CMK (cell line): ENCODE results near the gene PGS1.
"Not testable (repeated sequence)": the region's sequence is repeated elsewhere in the genome, so short reads cannot be mapped to it uniquely, and the experiment has no call there.

ENCODE experiments used
- DNase-seq: peaks from one replicate; pipeline ENCODE4 v3.0.0-alpha.2; 2010; ENCODE audit warnings: low read depth

The PGS1 gene, protein sequence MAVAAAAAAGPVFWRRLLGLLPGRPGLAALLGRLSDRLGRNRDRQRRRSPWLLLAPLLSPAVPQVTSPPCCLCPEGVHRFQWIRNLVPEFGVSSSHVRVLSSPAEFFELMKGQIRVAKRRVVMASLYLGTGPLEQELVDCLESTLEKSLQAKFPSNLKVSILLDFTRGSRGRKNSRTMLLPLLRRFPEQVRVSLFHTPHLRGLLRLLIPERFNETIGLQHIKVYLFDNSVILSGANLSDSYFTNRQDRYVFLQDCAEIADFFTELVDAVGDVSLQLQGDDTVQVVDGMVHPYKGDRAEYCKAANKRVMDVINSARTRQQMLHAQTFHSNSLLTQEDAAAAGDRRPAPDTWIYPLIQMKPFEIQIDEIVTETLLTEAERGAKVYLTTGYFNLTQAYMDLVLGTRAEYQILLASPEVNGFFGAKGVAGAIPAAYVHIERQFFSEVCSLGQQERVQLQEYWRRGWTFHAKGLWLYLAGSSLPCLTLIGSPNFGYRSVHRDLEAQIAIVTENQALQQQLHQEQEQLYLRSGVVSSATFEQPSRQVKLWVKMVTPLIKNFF

DNA sequence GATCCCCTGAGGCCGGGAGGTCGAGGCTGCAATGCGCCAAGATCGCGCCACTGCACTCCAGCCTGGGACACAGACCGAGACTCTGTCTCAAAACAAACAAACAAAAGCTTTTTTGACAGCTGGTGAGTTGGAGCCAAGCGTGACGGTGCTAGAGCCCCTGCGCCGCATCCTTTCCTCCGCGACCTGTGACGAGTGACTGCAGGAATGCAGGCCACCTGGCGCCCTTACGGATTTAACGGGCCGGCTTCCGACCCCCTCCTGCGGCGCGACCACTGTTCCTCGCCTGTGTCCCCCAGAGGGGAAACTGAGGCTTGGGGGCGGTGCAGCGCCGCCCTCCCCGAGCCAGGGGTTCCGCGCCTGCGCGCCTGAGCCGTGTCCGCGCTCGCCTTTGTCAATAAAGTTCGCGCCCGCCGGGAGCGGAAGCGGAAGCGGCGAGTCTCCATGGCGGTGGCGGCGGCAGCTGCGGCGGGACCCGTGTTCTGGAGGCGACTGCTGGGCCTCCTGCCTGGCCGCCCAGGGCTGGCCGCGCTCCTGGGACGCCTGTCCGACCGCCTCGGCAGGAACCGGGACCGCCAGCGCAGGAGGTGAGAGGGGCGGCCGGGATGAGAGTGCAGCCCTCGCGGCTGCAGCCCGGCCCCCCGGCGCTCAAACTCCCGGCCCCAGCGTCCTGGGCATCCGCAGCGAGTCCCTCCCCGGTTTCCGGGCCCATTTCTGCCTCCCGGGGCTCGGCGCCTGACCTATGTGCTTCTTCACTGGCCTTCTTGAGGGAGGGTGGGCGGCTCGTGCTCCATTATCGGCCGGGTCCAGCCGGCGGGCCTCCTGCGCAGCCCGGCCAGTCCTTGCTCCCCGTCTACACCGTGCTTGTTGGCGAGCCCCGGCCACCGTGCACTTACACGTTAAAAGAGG lies at the start of gene PGS1:
TSS of gene PGS1 (plus strand) at position 425 of the 906 bp plus-strand sequence. CDS start at position 442, 17 bp downstream.
- no peak for DNase-seq

DNA sequence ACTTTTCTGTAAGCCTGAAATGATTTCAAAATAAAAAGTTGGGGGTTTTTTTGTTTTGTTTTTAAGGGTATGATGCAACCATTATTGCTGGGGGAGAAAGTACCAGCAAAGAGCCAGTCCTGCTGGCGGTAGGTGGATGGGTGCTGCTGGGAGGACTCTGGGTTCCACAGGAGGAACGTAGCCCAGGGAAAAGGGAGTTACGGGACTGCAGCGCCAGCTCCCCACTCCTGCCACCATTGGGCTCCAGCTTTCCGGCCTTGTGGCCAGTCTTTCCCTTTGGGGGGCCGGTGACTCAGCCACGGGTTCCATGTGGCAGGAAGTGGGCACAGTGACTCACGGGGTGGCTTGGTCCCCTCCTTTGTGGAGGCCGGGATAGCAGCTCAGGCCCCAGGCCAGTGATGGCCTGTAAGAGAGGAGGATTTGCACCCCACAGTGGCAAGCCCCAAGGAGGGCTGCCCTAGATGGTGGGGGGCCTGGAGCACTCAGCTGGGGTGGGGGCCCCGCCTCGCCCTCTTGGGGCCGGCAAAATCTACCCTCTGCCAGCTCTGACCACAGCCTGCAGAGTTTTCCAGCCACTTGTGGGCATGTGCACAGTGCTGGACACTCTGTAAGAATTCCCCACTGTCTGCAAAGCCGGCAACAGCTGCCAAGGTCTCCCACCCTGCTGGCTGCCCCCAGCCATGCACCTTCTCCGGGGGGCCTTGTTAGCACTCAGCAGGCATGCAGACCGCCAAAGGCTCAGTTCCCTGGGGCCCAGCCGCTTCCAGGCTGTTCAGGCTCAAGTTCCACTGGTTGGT lies 49.0 kb upstream of the PGS1 start:
- DNase-seq: no peak

DNA sequence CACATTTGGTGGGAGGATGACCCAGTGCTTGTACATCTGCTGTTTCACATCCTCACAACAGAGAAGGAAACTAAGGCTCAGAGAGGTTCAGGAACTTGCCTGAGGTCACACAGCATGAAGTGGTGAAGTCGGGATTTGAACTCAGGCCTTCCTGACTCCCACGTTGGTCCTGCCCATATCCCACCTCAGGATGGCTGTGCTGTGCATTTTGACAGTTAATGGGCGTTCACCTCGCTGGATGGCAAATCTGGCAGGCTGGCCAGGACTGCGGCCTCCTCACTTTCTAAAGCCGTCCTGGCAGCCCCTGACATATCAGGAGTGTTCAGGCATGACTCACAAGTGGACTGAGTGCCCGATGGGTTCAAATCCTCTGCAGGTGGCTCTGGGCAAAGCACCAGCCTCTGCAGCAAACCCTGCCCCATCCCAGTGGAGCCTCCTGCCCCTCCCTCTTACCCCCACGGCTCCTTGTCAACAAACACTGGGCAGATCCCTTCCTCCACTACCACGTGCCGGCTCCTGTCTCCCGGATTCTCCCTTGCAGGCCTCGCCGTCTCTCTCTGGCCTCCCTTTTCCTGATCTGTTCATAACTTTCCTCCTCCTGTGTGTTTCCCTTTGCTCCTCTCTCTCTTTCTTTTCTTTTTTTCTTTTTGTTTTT lies 47.8 kb upstream of the PGS1 start:
- DNase-seq: no peak

DNA sequence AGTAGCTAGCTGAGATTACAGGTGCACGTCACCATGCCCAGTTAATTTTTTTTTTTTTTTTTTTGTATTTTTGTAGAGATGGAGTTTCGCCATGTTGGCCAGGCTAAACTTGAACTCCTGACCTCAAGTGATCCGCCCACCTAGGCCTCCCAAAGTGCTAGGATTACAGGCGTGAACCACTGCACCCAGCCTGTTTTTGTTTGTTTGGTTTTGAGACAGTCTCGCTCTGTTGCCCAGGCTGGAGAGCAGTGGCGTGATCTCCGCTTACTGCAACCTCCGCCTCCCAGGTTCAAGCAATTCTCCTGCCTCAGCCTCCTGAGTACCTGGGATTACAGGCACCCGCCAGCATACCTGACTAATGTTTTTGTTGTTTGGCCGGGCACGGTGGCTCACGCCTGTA lies 47.1 kb upstream of the PGS1 start:
- not testable (repeated sequence) for DNase-seq

DNA sequence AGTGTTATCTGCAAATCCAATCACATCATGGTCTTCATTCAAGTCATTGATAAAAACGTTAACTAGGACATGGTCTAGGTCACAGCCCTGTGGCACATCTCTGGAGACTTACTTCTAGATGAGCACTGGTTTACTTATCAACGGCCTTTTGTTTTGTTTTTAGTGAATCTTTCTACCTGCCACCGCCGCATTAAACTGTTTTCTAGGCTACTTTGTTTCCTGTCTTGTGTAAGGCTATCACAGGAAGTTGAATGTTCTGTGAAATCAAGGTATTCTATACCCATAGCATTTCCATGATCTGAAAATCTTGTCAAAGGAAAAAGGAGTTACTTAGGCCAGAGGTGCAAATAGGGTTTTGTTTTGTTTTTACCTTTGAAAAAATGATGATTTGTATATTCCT lies 45.5 kb upstream of the PGS1 start:
- DNase-seq: no peak

DNA sequence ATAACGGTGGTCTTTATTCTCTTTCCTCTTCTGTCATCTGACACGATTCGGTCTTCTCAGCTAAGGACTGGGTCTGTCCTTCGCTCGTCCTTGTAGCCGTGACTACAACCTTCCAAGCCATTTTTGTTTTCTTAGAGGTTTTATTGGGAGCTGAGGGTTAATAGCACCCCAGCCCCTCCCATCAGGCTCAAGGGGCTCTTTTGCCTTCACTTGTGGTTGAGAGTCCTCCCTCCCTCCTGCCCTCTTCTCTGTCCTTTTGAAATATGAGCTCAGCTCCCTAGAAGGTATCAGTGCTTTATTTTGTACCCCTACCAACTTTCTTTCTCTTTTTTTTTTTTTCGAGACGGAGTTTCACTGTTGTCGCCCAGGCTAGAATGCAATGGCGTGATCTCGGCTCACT lies 43.2 kb upstream of the PGS1 start:
- no peak for DNase-seq

DNA sequence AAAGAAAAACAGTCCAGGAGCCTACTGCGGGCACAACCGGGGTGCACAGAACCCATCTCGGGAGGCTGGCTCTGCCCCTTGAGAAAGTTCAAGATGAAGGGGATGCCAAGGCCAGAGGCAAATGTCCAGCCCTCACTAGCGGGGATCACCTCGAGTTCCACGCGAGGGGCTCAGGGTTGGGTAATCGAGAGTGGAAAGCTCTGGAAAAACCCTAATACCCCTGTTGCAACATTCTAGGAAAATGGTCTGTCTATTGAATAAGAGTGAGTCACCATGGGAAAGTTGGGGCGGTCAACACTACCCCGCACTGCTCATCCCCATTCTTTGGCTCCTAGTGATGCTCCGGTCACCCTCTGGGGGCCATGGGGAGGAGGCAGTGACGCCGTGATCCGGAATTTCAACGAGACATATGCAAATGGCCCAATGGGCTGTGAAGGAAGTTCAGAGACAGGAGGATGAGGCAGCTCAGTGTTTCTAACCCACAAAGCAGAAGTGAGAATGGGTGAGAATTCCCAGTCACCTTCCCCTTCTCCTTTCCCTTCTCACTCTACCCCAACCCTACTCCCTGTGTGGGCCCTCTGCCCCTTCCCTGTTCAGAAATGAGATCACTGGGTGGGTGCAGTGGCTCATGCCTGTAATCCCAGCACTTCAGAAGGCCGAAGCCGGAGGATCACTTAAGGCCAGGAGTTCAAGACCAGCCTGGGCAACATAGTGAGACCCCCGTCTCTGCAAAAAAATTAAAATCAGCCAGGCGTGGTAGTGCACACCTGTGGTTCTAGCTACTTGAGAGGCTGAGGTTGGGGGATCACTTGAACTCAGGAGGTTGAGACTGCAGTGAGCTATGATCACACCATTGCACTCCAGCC lies 41.0 kb upstream of the PGS1 start:
- no peak for DNase-seq

DNA sequence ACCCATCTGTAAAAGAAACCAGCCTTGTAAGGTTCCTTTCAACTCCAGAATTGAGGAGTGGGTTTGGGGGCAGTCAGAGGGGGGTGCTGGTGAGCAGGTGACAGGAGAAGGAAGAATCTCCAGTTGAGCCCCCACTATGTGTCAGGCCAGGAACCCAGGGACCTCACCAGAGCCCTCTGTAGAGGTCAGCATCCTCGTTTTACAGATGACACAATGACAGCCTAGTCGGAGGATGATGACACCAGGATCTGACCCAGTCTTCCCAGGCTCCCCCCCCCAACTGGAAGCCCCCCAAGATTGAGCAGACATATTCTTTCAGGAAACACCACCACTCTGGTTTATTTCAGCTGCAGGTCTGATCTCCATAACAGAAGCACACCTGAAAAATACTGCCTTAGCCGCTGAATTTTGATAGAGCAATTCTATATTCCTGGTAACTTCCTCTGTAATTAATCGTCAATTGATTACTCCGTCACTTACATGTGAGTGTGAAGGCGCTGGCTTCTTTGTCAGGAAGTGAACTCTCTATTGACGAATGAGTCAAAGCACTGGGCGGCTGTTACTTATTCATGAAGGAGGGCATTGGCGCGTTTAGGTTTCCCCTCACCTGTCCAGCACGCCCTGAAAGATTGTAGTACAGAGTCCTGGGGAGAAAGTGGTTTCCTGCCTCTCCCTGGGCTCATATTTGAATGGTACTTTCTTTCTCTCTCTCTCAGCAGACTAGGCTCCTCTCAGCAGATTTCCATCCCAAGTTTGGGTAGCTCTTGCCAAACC lies 39.8 kb upstream of the PGS1 start:
- DNase-seq: no peak

DNA sequence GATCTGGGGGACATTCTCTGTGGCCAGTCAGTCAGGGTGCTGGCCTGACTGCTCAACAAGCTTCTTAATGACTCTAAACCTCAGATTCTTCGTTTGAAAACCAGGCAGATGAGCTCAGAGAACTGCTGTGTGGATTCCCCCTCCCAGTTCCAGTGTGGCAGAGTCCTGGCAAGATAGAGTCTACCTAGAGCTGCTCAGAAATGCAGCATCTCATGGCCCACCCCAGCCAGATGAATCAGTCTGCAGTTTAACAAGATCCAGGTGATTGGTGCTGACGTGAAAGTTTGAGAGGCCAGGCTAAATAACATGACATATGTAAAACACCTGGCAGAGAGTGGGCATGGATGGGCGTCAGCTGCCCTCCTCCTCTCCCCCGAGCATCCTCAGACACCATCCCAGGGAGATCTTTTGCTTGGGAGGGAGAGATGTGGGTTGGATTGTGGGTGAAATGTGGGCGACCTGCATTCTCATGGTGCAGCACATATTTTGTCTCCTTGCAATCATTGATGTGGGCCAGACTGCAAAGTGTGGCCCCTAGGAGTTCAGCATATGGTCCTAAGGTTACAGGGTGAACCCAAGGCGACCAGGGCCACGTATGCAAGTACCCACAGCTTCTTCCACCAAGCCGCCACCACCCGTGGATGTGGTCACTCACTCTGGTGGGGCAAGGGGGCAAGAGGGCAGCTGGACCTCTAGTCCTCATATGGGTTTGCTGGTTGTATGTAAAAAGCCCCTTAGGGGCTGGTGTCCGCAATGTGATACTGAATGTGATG lies 38.1 kb upstream of the PGS1 start:
- no peak for DNase-seq

DNA sequence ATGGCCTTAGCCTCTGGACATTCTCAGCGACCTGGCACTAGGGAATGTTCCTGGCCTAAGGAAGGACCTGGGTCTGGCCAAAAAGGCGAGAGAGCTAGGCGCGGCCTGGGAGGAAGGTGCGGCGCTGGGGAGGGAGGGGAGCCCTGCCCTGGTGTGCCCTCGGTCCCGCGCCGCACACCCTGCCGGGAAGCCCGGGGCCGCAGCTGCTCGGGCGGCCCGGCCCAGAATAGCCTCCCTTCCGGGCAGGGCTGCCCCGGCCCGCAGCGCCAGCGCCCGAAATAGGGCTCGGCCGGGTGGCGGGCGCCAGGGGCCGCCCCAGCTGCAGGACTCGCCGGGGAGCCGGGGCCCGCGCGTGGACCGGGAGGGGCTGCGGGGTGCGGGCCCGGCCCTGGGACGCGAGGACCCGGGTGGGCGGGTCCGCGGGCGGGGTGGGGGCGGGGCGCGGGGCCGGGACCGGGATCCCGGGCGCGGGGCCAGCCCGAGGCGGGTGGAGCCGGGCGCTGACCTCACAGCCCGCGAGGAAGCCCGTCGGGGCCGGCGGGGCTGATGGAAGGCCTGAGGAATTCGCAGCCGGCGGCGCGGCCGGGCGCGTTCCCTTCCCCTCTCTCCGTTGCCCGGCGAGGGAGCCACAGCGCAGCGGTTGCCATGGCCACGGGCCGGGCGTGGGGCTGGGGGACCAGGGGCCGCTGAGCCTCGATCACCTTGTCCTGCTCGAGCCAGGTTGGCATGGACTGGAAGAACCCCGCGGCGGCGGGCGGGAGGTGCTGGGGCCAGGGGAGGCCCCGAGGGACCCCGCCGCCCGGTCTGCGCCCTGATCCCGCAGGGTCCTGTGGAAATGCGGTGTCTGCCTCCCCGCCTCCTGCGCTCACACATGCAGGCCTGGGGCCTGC lies 36.6 kb upstream of the PGS1 start:
- no peak for DNase-seq

DNA sequence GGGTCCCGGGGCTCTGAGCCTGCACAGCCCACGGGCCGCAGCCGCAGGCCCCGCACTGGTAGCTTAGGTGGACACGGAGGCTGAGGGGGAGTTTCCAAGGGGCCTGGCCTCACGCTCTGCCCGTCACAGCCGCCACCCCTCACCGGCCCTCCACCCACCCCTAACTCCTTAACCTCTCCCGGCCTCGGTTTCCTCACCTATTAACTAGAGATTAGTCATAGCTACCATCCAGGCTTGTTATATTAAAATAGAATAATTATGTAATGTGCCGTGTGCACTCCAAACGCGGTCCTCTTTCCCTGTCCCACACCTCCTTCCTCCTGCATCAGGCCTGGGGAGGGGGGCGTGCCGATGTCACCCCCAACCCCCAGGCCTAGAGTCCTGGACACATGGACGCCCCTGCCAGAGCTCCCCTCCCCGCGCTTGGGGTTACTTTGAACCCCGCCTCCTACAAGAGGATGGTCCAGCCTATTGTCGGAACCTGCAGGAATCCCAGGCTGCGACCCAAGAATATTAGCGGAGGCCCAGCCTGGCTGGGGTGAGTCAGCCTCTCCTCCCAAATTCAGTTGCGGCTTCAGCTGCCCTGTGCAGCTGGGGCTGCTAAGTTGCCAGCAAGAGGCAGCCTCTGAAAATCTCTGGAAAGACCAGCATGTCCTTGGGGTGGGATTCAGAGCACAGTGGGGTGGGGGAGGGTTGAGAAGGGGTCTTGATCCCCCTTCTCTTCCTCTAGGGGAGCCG lies 35.8 kb upstream of the PGS1 start:
- DNase-seq: no peak

DNA sequence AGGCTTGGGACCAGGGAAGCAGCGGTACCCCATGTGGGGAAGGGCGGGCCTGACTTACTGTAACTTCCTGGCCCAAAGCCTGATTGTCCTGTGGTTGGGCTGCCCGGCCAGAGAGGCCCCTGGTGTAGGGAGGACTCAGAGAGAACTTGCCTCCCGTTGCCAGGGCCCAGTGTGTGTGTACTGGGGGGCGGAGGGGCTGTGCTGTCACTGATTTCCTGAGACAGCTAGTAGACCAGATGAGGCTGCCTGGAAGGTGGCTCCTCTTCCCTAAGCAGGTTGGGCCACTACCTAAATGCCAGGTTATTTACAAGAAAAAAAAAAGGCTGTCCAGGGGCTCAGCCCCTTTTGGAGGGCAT lies 35.3 kb upstream of the PGS1 start:
- DNase-seq: no peak

DNA sequence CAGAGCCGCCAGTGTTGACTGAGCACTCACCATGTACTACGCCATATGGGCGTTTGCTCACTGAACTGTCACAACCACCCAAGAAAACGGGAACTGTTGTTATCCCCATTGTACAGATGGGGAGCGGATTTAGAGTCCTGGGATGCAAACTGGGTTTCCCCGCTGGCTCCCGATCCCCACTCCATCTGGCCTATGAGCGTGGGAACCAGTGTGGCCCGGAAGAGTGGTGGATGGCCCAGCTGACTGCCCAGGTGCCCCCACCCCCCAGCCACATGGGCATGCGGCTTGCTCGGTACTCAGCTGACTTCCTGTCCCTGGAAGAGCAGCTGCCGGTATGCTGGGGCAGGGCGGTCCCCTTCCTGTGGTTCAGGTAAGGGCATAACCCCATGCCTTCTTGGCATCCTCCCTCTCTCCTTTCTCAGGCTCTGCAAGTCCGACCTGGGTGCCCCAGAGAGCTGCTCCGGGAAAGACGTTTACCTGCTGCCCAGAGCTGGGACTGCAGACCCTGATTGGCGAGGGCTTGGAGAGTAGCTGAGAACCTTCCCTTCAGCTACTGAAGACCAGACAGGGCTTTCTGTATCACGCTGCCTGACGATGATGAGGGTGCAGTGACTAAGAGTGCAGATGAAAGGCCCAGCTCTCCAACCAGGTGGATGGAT lies 34.8 kb upstream of the PGS1 start:
- no peak for DNase-seq

DNA sequence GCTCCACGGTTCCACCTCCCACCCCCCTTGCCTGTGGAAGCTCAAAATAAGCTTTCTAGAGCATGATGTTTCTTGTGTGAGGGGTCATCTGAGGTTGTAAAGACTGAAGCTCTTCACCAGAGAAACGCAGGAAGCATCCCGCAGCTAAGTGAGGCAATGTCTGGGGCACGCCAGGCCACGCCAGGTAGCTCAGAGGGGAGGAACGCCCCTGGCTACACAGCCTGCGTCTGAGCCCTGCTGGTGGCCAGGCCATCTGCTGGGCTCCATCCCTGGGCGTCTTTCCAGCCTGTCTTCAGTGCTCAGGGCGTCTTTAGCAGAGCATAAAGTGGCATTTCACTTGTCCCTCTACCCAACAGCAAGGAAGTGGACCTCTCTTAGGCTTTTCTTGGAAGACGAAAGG lies 33.8 kb upstream of the PGS1 start:
- DNase-seq: no peak

DNA sequence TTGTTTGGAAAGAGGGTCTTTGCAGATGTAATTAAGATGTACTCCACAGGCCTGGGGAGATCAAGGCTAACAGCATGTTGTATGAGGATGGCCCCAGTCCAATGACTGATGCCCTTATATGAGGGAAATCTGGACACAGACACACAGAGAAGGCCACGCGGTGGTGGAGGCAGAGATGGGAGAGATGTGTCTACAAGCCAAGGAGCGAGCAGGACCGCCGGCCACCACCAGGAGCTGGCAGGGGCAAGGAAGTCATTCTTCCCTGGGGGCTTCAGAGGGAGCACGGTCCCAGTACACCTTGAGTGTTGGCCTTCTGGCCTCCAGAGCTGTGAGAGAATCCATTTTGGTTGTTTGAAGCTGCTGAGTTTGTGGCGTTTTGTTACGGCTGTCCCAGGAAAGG lies 33.3 kb upstream of the PGS1 start:
- no peak for DNase-seq

DNA sequence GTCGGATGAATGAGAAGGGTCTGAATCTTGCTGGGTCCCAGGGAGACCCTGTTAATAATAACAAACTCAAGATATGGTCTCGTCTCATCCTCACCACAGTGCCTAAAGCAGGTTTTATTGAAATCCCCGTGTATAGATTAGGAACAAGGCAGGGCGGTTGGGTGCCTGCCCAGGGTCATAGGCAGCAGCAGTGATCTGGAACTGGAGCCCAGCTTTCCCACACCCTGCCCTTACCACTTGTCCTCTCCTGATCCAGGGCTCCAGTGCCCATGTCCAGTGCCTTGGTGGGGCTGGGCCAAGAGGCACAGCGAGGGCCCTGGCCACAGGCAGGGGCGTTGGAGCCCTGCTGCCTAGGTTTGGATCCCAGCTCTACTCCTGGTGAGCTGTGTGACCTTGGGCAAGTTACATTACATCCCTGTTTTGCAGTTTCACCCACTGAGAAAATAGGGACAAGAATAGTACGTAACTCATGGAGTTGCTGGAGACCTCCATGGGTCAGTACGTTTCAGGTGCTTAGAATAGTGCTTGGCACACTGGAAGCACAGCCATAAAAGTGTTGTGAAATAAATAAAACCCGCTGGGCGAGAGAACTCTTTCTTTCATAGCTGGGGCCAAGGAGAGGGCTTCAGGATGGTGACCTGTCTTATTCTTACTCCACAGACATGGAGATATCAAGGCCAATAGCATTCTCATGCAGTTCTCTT lies 32.5 kb upstream of the PGS1 start:
- DNase-seq: no peak
